GM11168 (cell line): ENCODE measurements around the gene BMPER.

ENCODE experiments used
- in situ Hi-C: fragments of 300-500 bp; cut with MboI; formaldehyde crosslinking; loops from one replicate; pipeline ENCODE4 v1.12.0; 2022; ENCODE audit warnings: low sequenced_read_pairs; ENCODE audit not compliant: unreplicated experiment

BMPER gene

DNA sequence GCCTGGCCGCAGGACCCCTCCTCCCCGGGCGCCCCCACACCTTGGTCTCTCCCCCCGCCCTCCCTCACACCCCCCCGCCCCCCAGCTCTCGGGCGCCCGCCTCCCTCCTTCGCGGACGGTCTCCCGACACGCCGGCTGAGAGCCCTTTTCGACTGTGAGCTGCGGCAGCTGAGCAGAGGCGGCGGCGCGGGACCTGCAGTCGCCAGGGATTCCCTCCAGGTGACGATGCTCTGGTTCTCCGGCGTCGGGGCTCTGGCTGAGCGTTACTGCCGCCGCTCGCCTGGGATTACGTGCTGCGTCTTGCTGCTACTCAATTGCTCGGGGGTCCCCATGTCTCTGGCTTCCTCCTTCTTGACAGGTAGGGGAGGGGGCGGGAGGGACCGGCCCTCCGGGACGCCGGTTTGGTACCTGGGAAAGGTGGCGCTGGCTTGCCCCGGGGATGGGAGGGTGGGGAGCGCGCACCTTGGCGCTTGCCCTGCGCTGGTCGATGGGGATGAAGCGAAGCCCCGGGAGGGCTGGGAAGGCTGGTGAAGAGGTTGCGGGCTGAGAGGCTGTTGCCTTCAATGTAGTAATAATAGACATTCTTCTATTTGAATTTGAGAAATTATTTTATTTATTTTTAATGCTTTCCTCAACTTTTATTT lies at the start of gene BMPER:
TSS of gene BMPER (plus strand) at position 151 of the 644 bp plus-strand sequence. CDS start at position 226, 75 bp downstream.
- in situ Hi-C loops = no loop called here

DNA sequence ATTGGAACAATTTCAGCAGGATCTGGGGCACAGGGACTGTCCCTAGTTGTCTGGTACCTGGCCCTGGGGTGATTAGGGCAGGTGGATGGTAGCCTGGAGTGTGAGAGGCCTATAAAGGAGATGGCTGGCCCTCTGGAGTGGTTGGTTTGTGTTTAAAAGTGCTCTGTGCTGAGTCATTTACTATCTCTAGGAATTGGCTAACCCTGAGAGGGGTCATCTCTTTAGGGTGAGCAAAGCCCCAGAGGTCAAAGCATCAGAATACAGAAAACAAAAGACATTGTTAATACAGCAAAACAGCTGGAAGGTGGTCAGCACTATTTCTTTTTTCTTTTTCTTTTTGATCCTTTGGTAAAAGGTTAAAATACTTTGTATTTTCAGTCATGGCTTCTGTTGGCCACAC lies 43.4 kb upstream of the BMPER start:
- in situ Hi-C loops = no loop called here

DNA sequence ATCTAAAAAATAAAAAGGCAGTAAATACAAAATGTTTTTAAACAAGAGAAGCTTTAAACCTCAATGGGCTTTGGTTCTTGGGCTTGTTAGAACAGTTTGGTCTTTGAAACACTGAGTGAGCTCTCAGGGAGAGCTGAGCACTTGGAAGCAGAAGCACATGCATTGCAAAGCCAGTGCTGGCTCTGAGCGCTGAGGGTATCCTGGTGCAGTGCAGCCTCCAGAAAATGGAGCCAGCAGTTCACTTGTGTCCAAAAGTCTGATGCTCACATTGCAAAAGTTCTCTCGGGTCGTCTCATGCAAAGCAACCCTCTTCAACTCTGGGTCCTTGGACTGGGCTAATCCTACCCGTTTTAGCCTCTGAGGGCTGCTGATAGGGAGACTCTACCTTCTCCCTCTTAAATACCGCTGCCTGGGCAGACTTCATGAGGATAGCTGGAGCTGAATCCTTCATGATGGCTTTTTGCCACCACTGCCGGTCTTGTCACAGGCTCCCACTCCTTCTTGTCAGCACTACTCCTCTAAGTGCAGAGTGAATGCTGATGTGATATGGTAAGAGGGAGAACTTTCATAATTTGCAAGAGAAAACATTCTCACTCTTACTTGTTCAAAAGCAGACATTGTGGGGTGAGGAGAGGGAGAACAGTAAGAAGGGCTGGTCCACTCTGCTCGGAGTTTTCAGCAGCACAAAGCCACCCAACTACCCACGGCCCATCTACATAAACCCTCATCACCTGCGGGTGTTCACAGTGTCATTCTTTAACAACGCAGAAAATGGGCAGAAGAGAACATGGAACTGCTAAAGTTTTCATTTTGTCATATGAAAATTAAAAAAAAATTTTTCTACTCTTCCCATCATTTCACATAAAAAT lies 42.2 kb upstream of the BMPER start:
- in situ Hi-C loops = no loop called here

DNA sequence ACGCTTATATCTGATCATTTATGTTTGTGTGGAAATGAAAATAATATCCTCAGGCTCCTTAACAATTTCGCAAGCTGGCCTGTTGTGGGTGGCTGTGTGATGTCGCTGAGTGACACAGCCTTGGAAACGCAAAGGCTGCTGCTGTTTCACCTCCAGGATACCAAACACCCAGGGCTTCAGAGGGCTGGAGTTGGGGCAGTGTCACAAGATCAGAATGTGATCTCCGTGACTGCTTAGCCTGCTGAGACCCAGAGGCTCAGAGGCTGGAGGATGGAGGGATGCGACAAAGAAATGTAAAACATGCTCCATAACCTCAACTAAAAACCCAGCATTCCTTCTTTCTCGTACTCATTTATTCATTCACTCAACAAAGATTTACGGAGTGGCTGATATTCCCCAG lies 37.2 kb upstream of the BMPER start:
- in situ Hi-C loops = no loop called here

DNA sequence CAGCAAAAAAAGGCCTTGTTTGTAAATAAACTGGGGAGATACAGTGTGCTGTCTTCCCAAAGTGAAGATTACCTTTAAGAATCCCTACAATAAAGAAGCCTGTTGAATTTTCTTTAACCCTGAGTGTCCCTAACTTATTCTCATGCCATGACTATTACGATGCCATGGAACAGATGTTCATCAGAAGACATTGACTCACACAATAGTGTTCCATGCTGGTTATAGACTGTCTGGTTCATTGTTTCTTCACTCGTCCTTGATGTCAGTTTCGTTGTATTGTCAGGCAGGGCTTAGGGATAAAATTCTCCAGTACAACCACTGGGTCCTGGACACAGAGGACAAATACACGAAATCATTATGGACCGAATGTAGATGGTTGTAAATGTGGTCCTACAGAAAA lies 36.2 kb upstream of the BMPER start:
- in situ Hi-C loops = no loop called here

DNA sequence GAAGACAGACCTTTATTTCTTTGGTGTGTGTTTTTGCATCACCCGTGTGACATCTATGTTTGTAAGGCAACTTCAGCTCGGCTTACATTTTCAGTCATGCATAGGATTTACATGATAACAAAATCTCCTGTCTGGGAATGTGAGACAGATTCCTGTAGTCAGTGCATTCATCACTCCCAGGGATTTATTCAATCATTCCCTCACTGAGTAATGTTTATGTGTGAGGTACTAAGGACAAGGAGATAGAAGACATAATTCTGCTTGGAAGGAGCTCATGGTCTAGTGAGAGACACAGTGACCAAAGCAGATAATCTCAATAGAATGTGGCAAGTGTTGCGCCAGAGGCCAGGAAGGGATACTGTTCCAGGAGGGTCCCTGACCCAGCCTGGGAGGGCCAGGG lies 35.2 kb upstream of the BMPER start:
- in situ Hi-C loops = no loop called here

DNA sequence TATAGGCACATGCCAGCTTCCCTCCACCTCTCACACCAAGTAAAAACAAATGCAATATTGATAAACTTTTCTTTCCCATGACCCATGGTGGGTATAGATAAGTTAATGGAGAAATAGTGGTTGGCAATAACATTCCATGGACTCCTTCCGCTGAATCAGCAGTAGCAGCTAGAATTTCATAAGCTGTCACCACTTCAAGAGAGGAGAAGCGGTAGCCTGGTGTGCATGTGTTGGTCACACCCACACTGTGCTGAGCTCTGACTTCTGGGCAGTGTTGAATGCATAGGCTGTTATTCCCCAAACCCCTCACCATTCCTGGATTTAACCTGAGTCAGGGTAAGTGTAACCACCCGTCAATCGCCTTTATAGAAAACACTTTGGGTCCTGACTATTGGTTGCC lies 32.5 kb upstream of the BMPER start:
- in situ Hi-C loops = no loop called here

DNA sequence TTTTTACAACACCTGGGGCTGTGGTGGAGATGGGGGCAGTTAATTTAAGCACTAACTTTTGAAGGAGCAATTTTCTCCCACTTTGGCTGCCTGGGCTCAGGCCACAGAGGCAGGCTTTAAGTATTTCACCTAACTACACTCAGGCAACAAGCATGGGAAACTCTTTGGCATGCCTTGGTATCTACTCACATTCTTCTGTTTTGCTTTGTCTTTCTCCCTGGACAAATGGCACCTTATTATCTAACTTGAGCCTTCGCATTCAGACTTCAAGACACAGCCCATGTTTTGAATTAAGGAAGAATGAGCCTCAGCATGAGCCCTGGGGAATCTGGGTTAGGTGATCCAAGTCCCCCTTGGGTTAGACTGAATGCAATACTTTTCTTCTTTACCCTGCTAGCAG lies 31.8 kb upstream of the BMPER start:
- in situ Hi-C loops = no loop called here

DNA sequence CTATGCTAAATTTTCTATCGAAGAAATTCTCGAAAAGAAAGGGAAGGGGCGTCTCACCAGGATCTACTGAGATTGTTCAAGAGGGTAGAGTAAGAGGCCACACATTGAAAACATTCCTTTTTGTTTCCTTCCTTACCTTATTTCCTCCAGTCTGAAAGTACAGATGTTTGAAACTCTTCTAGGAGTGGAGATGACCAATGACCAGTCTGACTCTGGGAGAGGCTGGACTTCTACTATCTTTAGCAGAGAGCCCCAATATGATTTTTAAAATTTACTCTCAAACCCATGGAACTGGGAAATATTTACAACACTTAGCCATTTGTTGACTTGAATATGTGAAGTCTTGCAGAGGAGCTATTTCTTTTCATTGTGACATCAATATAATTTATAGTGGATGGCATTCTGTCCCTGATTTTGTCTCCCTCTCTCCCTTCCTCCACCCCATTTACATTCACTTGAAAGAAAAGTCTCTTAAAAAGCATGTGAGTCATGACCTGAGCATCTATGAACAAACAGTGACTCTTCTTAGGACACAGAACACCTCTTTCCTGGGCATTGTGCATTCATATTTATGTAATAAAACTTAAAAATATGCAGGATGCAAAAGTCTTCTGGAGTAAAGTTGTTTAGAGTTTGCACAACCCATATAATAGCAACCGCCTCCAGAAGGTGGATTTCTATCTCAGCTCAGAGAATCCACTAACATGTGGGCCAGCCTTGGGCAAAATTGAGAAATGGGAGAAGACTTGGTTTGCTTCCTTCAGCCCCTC lies 31.2 kb upstream of the BMPER start:
- in situ Hi-C loops = no loop called here

DNA sequence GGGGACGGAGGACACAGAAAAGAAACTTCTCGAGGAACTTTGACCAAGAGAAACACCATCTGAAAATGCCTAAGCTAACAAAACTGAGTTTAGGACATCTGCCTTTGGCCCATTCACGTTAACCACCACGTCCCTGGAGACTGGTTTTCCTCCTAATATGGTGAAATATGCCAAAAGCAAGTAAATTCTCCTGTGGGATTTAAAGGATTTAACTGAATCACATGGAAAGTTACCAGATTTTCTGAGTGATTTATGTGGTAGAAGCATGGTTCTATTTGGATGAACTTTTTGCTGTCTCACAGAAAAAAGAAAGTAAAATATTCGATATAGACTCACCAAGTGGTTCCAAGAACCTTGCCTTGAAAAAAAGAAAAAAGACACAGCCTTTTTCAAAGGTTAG lies 30.4 kb upstream of the BMPER start:
- in situ Hi-C loops = no loop called here

DNA sequence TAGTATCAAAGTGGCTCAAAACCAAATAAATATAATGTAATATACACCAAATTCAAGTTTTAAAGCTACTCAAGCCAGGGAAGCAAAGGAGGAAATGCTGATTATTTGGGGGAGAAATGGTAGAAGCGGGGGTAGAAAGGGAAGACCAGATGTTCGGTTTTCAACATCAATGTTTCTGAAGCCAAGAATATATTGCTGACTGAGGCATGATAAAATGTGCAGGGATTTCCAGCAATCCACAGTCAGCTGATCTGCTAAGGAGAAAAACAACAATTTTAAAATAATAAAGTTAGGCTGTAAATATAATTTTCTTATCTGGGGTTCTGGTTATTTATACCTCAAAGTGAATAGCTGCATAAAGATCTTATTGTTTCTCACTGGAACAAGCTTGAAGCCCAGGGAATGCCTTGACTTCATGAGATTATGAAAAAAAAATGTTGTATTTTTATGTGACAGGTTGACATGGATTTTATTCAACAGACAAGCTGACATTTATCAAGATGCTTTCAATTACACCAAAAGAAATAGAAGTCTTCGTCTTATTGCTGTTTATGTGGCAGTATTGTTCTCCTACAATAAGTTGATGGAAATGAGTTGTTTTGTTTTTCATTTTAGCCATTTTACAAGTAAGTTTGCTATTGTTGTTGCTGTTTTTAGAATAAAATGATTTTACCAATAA lies 28.6 kb upstream of the BMPER start:
- in situ Hi-C loops = no loop called here

DNA sequence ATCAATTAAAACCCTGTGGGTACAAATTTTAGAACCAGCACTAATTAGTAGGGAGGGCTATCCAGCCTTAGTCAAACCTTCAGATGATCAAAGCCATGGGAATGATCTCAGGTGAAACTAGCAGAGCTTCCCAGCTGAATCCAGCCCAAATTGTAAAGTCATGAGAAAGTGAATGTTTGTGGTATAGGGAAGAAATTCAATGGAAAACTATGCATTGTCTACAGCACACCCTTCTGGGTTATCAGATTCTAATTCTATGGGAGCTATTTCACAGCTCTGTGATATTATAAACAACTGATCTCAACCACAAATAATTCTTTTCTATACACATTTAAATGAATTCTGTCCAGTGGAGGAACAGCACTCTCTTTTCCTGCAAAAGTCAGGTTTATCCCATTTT lies 24.6 kb upstream of the BMPER start:
- in situ Hi-C loops = no loop called here

DNA sequence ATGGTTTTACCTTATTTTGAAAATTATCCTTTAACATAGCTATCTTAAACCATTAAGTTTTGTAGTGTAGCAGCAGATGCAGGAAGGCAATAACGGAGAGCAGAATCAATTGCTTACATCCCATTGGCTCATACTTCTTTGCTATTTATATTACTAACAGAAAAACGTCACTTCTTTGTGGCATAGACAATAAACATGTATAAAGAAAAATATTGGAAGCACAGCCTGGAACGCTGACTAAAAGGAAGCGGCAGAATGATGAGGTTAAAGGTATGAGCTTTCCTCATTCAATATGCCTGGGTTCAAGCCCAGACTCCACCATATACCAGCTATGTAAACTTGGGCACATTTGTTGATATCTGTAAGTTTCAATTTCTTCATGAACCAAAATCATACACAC lies 24.0 kb upstream of the BMPER start:
- in situ Hi-C loops = no loop called here

DNA sequence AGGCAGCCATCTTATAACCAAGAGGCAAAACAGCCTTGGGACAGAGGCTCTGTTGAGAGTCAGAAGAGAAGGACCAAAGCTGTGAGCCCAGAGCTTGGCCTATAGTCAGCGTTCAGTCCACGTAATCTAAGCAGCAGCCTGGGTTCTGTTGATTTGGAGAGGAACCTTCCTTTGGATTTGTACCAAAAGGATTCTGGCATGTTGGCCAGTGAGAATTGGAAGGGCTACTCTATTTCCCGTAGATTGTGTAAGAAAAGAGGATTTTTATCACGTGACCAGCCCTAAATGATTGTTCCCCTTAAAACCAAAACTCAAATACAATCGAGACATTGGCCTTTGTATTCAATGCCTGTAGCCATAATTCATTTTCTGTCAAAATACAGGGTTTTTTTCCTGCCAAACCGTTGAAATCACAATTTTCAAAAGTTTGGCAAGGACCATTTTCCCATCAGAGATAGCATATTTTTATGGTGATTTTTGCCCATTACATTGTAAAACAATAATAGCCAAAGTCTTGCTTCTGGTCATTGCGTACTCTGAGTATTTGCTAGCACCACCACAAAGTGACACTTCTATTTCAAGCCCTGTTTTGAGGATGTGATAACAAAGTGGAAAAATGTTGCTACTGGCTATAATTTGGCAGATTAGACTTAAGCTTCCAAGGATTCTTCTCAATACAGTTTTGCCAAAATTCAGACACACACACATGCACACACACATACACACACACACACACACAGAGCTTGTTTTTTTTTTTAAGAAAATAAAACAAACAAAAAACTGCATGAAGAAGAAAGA lies 23.1 kb upstream of the BMPER start:
- in situ Hi-C loops = no loop called here

DNA sequence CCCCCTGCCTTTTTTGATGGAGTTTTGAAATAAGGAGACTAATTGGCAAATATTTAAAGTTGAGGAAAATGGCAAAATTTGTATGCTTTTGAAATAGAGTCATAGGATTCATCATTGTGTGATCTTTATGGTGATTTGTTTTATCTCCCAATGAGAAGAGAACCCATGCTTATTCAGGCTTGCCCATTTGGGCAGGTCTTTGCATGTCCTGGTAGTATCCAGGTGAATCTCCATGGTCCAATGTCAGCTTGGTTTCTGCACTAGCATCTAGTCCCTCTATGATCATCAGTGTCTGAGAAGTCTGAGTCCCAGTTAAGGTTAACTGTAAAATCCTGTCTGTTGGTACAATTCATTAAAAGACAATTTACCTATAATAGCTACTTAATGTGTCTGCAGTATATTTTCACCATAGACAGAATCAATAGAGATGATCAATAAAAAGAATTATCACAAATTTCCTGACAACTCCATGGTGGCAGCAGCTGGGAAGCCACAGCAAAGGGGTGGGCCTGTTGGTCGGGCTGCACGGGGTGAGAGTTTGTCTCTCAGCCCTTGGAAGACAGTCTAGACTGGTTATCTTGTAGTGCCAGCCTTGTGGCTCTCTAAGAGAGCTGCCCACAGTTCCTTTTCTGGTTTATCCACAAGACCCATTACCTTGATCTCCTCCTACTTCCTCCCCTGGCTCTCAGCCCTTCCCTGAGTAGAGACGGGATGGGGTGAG lies 22.2 kb upstream of the BMPER start:
- in situ Hi-C loops = no loop called here

DNA sequence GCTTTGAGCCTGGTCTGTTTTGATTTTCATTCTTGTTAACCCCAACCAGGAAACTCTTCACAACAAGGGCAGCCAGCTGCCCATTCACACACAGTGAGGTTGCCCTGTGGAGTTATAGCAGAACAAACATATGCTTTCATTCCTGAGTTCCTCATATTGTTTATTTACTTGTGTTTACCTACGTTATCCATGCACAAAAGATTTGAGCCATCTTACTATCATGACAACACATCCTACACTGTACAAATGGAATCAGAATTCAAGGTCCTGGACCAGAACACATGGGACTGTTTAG lies 21.7 kb upstream of the BMPER start:
- in situ Hi-C loops = no loop called here

DNA sequence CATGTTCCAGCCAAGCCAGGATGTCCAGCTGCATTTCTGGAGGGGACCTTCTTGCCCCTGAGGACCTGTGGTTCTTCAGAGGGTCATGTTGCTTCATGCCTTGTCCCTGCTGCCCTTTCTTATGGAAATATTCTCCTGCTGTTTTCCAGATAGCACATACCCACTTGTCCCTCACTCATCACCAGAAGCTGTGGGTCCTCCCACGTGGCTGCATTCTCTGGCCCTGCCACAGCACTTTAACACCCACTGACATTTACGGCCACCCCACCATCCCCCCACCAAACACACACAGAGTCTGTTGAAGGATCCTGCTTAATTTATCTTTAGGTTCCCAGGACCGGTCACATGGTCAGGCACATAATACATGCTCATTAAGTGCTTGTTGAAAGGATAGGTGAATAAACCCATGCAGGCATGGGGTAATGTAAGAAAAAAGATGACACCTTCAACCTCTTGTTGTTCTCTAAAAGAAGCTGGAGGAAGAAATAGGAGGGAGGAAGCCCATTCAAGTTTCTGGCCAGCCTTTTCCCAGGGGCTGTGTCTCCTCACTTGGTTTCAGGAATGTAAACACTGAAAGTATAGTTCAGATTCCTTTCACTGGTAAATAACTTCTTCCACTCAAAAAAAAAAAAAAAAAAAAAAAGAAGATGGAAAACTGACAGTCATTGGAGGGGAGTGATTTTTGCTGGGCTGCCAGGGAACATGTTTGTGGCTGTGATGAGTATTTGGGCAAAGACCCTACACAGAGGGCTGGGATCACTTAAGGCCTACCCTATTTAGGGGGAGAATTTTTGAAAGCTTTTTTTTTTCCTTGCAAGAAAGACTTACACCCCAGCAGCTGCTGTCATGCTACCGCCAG lies 19.8 kb upstream of the BMPER start:
- in situ Hi-C loops = no loop called here

DNA sequence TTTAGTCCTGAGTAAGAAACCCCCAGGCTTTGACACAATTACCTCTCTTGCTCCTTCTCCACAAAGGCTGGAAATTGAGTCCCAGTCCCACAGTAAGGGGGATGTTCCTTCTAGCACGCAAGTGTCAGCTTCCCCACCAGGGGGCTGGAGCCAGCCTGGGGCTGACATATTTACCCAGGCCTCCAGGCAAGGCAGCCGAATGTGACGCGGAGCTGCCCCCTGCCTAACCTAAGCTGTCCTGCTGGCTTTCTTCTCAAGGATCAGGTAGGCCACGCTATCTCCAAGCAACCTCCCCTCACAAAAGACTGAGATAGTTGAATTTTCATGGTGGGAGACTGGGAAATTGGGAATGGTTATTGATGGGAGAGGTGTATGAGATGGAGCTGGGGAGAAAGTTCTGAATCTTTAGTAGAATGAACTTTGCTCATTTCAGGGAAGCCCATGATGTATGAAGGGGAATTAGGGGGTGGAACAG lies 19.2 kb upstream of the BMPER start:
- in situ Hi-C loops = no loop called here
